IPS-18a (cell line): ENCODE measurements around the gene CNGA3.
A peak's percentile ranks its signal among the peaks of the same experiment; 100 is the strongest.
"Not testable (repeated sequence)": the region's sequence is repeated elsewhere in the genome, so short reads cannot be mapped to it uniquely, and the experiment has no call there.

Source experiments
- H3K27ac ChIP-seq: one replicate; pipeline ENCODE4 v1.5.1; 2013; ENCODE audit warnings: low read length
- H3K27me3 ChIP-seq: one replicate; pipeline ENCODE4 v1.6.1; 2013; ENCODE audit warnings: mild to moderate bottlenecking, low read length; ENCODE audit not compliant: control insufficient read depth, insufficient read depth
- H3K36me3 ChIP-seq: one replicate; pipeline ENCODE4 v1.6.1; 2013; ENCODE audit warnings: low read depth, low read length; ENCODE audit not compliant: control insufficient read depth
- H3K4me1 ChIP-seq: one replicate; pipeline ENCODE4 v1.6.1; 2013; ENCODE audit warnings: low read depth, low read length; ENCODE audit not compliant: control insufficient read depth
- H3K4me3 ChIP-seq: one replicate; pipeline ENCODE4 v1.5.1; 2013; ENCODE audit warnings: low read length
- H3K9ac ChIP-seq: one replicate; pipeline ENCODE4 v1.6.1; 2013; ENCODE audit warnings: mild to moderate bottlenecking, low read length, moderate library complexity
- H3K9me3 ChIP-seq: one replicate; pipeline ENCODE4 v1.6.1; 2013; ENCODE audit warnings: low read depth, low read length; ENCODE audit not compliant: control insufficient read depth

Gene CNGA3

DNA sequence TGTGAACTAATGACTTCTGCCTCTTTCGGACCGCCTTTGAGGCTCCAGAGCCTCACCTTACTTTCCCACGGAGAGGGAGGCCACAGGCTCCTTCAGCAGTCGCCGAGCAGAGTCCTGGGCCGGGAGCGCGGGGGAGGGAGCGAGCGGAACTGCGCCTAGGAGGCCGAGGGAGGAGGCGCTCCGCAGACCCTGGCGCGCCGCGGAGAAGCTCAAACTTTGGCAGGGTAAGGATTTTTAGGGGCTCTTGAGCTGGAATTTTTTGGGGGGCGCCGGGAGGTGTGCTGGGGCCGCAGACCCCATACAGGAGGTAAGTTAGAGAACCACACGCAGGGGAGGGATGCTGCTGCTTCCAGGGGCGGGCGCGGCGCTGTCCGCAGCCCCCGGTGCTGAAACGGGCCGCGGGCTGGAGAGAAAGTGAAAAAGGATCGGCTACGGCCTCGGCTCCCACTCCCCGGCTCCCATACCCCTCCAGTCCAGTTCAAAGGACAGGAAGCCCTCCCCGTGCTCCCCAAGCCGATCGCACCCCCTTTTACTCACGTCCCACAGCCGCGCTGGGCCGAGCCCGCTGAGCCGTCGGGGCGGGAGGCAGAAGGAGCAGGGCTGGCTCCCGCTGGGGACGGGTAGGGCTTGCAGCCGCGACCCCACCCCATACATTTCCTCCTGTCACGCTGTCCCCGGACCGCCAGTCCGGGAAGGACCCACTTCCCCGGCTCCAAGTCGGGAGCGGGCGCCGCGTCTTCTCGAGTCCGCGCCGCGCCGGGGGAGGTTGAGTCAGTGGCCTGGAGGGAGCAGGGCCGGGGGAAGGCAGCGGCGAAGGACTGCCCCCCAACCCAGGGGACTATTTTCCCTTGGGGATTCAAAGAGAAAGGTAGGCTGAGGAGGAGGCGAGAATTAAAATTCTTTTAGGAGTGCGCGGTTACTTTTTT lies at the start of gene CNGA3:
TSS of gene CNGA3 (plus strand) at position 146 of the 926 bp plus-strand sequence. CDS start 23,520 bp downstream, outside the sequence.
- H3K9ac ChIP-seq: no peak within 1 kb of the TSS
- no peaks in the 10 kb centered on the region for H3K36me3 ChIP-seq
- peak within 1 kb of the TSS; percentile 35 for H3K4me3 ChIP-seq
- H3K27me3 ChIP-seq: peaks cover 72% of the 10 kb centered on the region
- no peak within 1 kb of the TSS for H3K27ac ChIP-seq
- peaks cover 9% of the 10 kb centered on the region for H3K4me1 ChIP-seq
- no peaks in the 10 kb centered on the region for H3K9me3 ChIP-seq

DNA sequence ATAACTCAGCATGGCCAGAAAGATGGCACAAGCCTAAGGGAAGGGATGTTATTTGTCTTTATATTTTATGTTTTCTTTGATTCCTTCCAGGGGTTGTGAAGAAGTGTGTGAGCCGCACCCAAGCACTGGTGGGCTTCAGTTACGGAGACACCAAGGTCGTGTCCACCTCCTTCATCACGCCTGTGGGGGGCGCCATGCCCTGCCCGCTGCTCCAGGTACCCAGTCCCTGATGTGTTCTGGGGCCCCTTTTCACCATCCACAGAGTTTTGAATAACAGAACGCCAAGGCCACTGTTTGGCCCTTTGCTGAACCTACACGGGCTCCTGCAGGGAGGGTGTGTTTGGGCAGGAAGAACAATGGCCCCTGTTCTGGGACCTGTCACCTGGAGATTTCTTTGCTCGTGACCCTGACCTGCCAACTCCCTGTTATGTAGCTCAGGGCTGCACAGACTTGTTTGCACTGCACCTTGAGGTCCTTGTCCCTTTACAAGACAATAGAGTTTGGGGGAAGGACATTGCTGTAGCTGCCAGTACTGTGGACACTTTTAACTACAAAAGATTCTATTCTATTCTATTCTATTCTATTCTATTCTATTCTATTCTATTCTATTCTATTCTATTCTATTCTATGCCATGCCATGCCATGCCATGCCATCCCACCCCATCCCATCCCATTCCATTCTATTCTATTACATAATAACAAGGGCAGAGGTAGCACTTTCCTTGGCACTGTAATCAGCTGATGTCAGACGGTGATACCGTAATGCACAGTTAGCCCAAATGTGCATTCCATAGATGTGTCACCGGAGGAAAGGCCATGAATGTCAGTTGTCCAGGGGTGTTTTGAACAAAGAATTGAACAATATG lies 48.2 kb upstream of the CNGA3 start:
- no peaks in the 10 kb centered on the region for H3K27me3 ChIP-seq
- H3K4me3 ChIP-seq: no peak overlapping the region
- no peaks in the 10 kb centered on the region for H3K36me3 ChIP-seq
- H3K9me3 ChIP-seq: no peaks in the 10 kb centered on the region
- no peaks in the 10 kb centered on the region for H3K4me1 ChIP-seq
- H3K9ac ChIP-seq: no peak overlapping the region
- no peak overlapping the region for H3K27ac ChIP-seq

DNA sequence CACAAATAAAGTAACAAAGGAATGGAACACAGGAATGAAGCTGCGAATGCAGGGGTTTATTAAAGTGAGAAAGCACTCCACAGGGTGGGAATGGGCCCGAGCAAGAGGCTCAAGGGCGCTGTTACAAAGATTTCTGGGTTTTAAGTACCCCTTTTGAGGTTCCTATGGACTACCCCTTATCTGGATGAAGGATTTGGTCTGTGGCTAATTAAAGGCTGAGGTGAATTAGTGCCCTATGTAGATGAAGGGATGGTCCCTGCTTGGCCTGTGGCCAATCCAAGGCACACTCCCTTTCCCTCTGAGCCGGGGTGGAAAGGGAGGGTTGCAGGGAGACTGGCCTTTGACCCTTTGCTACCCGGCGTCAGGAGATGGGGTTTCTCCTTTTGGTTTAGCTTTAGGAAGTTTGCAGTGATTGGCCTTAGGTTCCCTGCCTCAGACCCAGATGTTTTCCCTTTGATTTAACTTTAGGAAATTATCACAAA lies 47.5 kb upstream of the CNGA3 start:
- H3K4me1 ChIP-seq: no peaks in the 10 kb centered on the region
- H3K4me3 ChIP-seq: no peak overlapping the region
- no peak overlapping the region for H3K27ac ChIP-seq
- H3K36me3 ChIP-seq: no peaks in the 10 kb centered on the region
- no peak overlapping the region for H3K9ac ChIP-seq
- no peaks in the 10 kb centered on the region for H3K9me3 ChIP-seq
- H3K27me3 ChIP-seq: no peaks in the 10 kb centered on the region

DNA sequence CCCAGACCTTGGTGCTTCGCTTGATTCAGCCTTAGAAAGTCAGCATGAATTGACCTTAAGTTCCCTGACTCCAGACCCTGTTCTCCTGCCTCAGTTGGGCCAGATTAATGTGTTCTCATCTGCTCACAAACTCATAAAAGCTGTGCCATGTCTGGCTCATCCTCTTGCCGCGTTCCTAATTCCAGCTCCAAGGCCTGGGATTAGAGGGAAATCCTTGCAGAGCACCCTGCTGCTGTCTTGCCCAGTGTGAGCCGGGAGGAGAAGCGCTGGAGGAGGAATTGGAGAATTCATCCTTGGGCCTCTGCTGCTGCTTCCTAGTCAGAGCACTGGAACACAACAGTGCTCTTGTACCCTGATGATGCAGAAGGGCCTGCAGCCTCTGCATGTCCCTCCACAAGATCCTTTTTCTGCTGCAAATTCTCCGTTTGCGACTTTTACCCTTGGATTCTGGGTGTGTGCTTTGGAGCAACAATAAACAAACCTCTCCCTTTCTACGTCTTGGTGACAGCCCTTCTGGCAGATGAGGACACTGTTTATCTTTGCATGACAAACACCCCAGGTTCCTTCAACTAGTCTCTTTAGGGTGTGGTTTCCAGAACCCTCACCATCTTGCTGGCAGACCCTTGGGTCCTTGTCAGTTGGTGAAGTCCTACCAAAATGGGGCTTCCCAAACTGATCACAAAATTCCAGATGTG lies 46.9 kb upstream of the CNGA3 start:
- Histone ChIP-seq H3K4me1 (no peaks in the 10 kb centered on the region), H3K4me3 (no peak overlapping the region), H3K36me3 (no peaks in the 10 kb centered on the region), H3K27ac (no peak overlapping the region), H3K9ac (no peak overlapping the region), H3K27me3 (no peaks in the 10 kb centered on the region), H3K9me3 (no peaks in the 10 kb centered on the region)

DNA sequence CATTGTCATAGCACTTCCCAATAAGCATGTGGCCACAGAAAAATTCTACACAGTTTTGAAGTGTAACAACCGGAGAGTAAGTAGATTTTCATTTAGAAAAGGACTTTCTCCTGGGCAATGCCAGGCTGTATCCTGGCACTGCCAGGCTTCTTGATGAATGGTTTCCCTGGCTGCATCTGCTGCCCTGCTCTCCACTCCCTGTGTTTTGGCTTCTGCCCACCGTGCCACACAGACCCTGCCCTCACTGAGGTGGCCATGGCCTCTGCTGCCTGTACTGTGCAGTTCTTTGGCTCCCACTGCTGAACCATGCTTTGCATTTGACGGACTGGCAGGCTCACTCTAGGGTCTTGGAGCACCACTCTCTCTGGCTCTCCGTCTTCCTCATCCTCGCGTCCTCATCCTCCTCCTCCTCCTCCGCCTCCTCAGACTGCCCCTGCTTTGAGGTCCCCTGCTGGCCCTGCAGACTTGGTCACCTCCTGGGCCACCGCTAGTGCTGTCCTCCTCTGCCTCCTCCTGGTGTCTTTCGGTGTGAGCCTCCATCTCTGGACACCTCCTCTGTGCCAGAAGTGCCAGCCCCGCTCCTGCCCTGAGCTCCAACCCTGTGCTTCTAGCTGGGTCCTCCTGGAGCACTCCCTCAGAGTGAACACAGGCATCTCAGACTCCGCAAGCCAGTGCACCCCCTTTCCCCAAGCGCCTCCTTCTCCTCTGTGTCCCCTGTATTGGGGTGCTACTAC lies 45.9 kb upstream of the CNGA3 start:
- H3K4me3 ChIP-seq: no peak overlapping the region
- no peaks in the 10 kb centered on the region for H3K36me3 ChIP-seq
- H3K27ac ChIP-seq: no peak overlapping the region
- H3K4me1 ChIP-seq: no peaks in the 10 kb centered on the region
- H3K9ac ChIP-seq: no peak overlapping the region
- no peaks in the 10 kb centered on the region for H3K9me3 ChIP-seq
- no peaks in the 10 kb centered on the region for H3K27me3 ChIP-seq

DNA sequence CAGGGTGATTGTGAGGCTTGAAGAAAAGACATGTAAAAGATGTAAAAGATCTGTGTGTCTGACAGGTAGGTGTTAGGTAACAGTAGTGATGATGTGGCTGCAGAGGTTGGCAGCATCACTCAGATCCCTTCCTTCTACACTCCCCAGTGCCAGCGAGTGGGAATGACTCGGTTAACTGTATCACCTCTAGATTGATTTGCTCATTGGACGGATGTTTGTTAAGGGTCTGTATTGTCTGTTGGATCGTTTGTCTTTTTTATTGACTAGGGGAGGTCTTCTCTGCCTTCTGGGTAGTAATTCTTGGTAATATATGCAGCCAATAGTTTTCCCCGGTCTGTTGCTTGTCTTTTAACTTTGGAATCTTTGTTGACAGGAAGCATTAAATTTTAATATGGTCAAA lies 44.8 kb upstream of the CNGA3 start:
- H3K27ac ChIP-seq: no peak overlapping the region
- H3K4me1 ChIP-seq: no peaks in the 10 kb centered on the region
- no peak overlapping the region for H3K4me3 ChIP-seq
- no peaks in the 10 kb centered on the region for H3K36me3 ChIP-seq
- no peaks in the 10 kb centered on the region for H3K27me3 ChIP-seq
- H3K9me3 ChIP-seq: no peaks in the 10 kb centered on the region
- no peak overlapping the region for H3K9ac ChIP-seq

DNA sequence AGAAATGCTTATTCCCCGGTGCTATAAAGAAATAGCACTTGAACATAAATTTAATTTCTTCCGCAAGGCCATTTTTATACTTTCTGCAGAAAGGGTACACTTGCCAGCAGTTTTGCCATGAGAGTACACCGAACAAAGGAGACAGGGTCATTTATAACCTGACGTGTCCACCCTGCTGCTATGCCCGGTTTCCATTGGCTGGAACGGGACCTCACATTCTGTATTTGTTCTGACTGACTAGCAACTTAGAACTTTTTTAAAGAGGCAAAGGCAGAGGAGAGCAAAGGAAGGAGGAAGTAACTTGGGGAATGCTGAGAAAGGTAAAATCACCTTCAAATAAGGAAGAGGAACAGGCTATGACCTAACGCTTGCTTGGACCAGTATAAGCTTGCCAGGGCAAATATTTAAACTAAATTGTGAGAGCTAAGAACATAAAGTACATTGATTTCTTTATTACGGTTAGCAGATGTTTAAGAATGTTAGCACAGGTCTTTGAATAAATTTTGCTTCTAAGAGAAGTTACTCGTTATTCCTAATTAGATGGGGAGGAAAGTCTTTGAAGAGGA lies 39.0 kb upstream of the CNGA3 start:
- not testable (repeated sequence) for H3K4me3 ChIP-seq, H3K4me1 ChIP-seq, H3K9me3 ChIP-seq, H3K9ac ChIP-seq, H3K36me3 ChIP-seq, H3K27me3 ChIP-seq, H3K27ac ChIP-seq

DNA sequence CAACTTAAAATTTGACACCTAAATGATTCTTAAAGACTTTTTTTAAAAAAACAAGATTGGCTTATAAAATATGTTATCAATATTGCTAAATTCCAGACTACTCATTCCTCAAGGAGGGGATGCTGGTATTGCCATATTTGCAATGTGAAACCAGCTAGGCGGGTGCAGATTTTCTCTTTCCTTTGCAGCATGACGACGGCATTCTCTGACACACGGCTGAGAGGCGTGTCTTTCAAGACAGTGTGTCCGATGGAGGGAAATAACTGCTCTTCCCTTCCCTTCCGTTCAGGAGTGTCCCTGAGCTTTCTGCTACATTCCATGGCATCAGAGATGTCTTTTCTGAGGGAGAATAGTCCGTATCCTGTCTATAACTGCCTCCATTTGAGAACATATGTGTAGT lies 38.2 kb upstream of the CNGA3 start:
- H3K27me3 ChIP-seq: no peaks in the 10 kb centered on the region
- H3K9ac ChIP-seq: no peak overlapping the region
- H3K4me3 ChIP-seq: no peak overlapping the region
- no peak overlapping the region for H3K27ac ChIP-seq
- H3K9me3 ChIP-seq: no peaks in the 10 kb centered on the region
- no peaks in the 10 kb centered on the region for H3K4me1 ChIP-seq
- H3K36me3 ChIP-seq: no peaks in the 10 kb centered on the region

DNA sequence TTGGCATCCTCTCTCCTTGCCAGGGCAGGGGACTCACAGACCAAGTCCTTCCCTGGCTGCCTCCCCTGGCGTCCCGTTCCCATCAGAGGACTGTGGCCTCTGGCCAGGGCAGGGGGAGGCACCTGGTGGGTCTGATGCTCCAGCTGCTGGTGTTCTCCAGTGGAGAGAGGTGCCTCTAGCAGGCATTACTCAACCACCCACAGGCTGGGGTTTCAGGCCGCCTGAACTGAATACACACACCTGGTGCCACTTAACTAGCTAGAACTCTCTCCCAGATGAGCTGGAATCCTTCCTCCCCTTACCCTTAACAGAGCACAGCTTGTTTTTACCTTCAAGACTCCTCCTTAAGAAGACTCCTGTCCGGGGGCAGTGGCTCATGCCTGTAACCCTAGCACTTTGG lies 37.7 kb upstream of the CNGA3 start:
- Histone ChIP-seq H3K9me3 (no peaks in the 10 kb centered on the region), H3K36me3 (no peaks in the 10 kb centered on the region), H3K27me3 (no peaks in the 10 kb centered on the region), H3K4me3 (no peak overlapping the region), H3K4me1 (no peaks in the 10 kb centered on the region), H3K9ac (no peak overlapping the region), H3K27ac (no peak overlapping the region)

DNA sequence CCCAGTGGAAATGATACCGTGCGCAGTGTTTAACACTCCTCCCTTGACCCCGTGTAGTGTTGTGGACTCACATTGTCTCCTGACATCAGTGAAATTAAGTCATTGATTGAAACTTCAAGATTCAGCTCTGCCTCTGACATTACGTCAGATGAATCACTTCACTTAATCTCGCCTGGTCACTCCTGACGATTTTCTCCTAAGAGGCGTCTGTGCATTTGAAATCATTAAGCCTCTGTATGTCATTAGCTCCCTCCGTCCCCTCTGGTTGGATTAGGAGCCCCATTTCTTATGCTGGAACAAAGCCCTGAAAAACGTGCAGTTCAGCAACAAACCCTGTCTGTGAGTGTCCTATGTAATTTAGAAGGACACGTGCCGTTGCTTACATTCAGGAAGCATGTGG lies 36.7 kb upstream of the CNGA3 start:
- Histone ChIP-seq H3K27me3 (no peaks in the 10 kb centered on the region), H3K9ac (no peak overlapping the region), H3K4me3 (no peak overlapping the region), H3K9me3 (no peaks in the 10 kb centered on the region), H3K4me1 (no peaks in the 10 kb centered on the region), H3K27ac (no peak overlapping the region), H3K36me3 (no peaks in the 10 kb centered on the region)
